Stimulated activated CD8-positive, alpha-beta memory T cell treated with anti-CD3 and anti-CD28 coated beads, Interleukin-2, amount 100 ng/mL, for 48 hours (primary cell): Measurements from ENCODE around the gene PEPD.

Experiments
- DNase-seq, 2 donors: peaks; one replicate each; pipeline ENCODE4 v3.0.0-alpha.2; 2020; ENCODE audit warnings: low read depth in 2 of 2

The PEPD gene

DNA sequence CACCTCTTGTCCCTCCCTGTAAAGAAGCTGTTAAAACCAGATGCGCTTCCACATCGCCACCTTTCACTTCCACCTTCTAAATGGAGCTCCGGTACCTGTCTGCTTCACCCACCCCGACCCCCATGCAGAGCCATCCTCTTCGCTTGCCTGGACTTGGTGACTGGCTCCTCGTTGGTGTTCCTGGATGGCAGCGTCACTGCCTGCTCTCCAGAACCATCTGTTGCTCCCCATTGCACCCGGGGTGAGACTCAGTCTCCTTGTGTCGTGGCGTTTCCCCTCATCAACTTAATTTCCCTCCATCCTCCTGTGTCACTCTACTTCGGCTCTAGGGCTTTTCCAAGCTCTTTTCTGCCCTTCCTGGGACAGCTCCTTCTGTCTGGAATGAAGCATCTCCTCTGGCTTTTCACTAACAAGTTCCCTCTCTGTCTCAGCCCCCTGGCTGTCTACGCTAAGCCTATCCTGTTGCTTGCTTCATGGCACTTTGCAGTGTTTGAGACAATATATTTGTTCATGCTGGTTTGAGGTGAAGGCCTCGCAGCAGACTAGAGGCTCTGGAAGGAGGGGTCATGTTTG lies 137.8 kb downstream of the PEPD start:
- DNase-seq: no peak

DNA sequence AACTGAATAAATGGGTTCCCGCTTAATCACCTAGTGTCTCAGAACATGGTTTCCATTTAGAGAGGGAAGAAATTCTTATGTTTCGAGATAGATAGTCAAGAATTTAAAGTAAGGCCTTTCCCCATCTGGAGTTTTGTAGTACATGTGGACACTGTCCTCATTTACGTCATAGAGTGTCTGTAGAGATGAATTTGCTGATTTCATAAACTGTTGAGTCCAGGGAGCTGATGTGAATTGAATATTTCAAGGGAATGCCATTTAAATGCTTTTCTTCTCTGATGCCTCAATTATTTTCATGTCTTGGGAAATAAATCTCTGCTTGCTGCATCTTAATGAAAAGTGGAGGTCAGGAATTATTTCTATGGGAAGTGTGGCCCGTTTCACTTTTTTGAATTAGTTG lies 138.6 kb downstream of the PEPD start:
- no peak for DNase-seq

- no peak for DNase-seq
These were observed 139.6 kb downstream of the PEPD start for GRCh38 chr19:33382006-33382405.

GRCh38 chr19:33381101-33381500 lies 140.5 kb downstream of the PEPD start:
- DNase-seq: no peak

- no peak for DNase-seq
These were observed 142.3 kb downstream of the PEPD start for GRCh38 chr19:33379151-33379829.

- DNase-seq: no peak
These were observed 143.8 kb downstream of the PEPD start for GRCh38 chr19:33377586-33378475.

GRCh38 chr19:33376941-33377557 lies 144.5 kb downstream of the PEPD start:
- no peak for DNase-seq

DNA sequence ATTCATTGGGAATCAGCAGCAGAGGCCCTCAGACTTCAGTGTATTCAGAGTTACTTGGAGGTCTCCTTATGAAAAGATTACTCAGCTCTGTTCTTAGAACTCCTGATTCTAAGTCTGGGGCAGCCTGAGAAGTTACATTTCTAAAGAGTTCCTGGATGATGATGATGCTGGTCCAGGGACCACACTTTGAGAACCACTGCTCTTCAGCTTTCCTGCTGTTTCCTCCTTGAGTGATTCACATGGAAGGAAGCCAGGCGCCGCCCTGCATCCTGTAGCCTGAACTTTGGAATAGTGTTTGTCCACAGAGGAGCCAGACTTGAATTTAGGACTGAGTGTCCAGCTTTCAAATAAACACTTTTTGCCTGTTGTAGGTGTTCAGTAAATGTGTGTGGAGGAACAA lies 145.2 kb downstream of the PEPD start:
- no peak for DNase-seq

- no peak for DNase-seq
These were observed 145.8 kb downstream of the PEPD start for GRCh38 chr19:33375837-33376159.

- DNase-seq: no peak
These were observed 146.3 kb downstream of the PEPD start for GRCh38 chr19:33375156-33375836.

- DNase-seq: no peak
These were observed 147.3 kb downstream of the PEPD start for GRCh38 chr19:33374236-33374714.

- peak; percentile 89 for DNase-seq
These were observed 147.9 kb downstream of the PEPD start, which contains the start of gene CEBPG for GRCh38 chr19:33373453-33374235. TSS of gene CEBPG (plus strand) at chr19:33373709. CDS start at chr19:33379240, 5,531 bp downstream.

- no peak for DNase-seq
These were observed 150.8 kb downstream of the PEPD start for GRCh38 chr19:33370783-33371182.

- DNase-seq: no peak
These were observed 153.3 kb downstream of the PEPD start for GRCh38 chr19:33368074-33368864.

- no peak for DNase-seq
These were observed 154.7 kb downstream of the PEPD start for GRCh38 chr19:33366897-33367296.

- no peak for DNase-seq
These were observed 155.5 kb downstream of the PEPD start for GRCh38 chr19:33366127-33366526.

DNA sequence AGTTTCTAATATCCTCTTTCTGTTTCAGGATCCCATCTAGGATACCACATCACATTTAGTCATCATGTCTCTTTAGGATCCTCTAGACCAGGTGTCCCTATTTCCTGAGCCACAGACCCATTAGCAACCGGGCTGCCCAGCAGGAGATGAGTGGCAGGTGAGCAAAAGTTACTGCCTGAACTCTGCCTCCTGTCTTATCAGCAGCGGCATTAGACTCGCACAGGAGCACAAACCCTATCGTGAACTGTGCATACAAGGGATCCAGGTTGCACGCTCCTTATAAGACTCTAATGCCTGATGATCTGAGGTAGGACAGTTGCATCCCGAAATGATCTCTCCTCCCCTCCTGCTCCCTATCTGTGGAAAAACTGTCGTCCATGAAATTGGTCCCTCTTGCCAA lies 155.9 kb downstream of the PEPD start:
- DNase-seq: no peak

GRCh38 chr19:33363476-33363875 lies 158.1 kb downstream of the PEPD start:
- no peak for DNase-seq

- DNase-seq: no peak
These were observed 158.9 kb downstream of the PEPD start for GRCh38 chr19:33362508-33363228.
